Vagina (tissue), 2 donors: ENCODE results near the gene CD302. TPM values are rescaled to one million over a fixed set of nuclear protein-coding genes. Genes with fewer than 3 reads are reported as not detected.

Source experiments
- DNase-seq, 2 donors: peaks; one replicate each; pipeline ENCODE4 v3.0.0-alpha.2; 2017; ENCODE audit errors: extremely low spot score in 2 of 2
- H3K27ac ChIP-seq: fragments of 200-600 bp; sonication (generic); one replicate; pipeline ENCODE4 v1.5.1; 2019
- H3K27me3 ChIP-seq: fragments of 200-600 bp; sonication (generic); one replicate; pipeline ENCODE4 v1.5.1; 2019
- H3K36me3 ChIP-seq, 2 donors: fragments of 200-600 bp; sonication (generic); one replicate each; pipeline ENCODE4 v1.5.1; 2017 to 2019
- H3K4me1 ChIP-seq: fragments of 200-600 bp; sonication (generic); one replicate; pipeline ENCODE4 v1.5.1; 2019
- H3K4me3 ChIP-seq, 2 donors: fragments of 200-600 bp; sonication (generic); 1 replicate in 1 of 2; 2 replicates in 1 of 2; pipeline ENCODE4 v1.5.1; 2016 to 2019
- H3K9me3 ChIP-seq: fragments of 200-600 bp; sonication (generic); one replicate; pipeline ENCODE4 v1.5.1; 2019
- POLR2A ChIP-seq, 2 donors: fragments of 450-650 bp; IDR thresholded peaks; one replicate each; pipeline ENCODE4 v1.6.1; 2017; ENCODE audit warnings: antibody characterized with exemption in 2 of 2, mild to moderate bottlenecking in 2 of 2, moderate library complexity in 2 of 2
- POLR2AphosphoS5 ChIP-seq, 2 donors: sonication (generic); formaldehyde crosslinking; IDR thresholded peaks; one replicate each; pipeline ENCODE4 v1.9.0; 2017; ENCODE audit warnings: antibody characterized with exemption in 2 of 2, mild to moderate bottlenecking in 2 of 2, low read depth in 1 of 2; ENCODE audit not compliant: insufficient read depth in 1 of 2
- intact Hi-C: fragments of 100-400 bp; cut with DNase I; formaldehyde crosslinking; loops from one replicate; pipeline ENCODE4 v1.15.1; 2023
- total RNA-seq: library from RNA; depleted of rRNA; stranded (reverse); fragments of >200 nt; gene quantifications from one replicate; pipeline ENCODE4 v1.2.3, GENCODE V29; 2016
- TF ChIP-seq, protein P1 (sequence below), 3 experiments: fragments of 450-650 bp in 2 of 3; fragments of 200-600 bp in 1 of 3; sonication (generic) in 1 of 3; IDR thresholded peaks; one replicate each; pipeline ENCODE4 v1.5.1; 2017 to 2019; ENCODE audit warnings: antibody characterized with exemption in 3 of 3, mild to moderate bottlenecking in 2 of 3, moderate library complexity in 2 of 3

Gene CD302
- total RNA-seq, 1 donor from 2014 or later = 56.5 TPM

DNA sequence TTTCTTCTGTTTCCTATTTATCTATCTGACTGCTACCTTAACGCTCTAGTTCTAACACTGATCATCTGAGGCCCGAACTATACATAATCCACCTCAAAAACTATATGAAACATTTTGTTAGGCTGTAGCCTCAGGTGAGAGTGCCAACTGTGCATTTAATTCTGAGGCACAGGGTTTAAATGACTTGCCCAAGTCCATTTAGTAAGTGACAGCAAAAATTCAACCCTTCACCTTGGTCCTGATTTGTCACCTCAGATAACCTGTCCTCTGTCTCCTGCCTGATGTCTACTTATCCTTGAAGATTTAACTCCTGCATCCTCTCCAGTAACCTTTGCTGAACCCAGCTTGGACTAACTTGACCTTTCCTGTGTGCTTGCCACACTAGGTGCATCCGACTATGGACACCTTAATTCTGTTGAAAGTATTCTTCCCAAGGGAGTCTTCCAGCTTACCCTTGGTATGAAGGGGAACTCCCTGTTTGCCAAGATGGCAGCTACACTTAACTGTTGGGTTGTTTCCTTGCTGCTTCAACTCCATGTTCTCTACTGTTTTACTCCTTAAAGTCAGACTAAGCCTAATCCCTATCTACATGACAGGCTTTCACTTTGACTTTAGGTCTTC, 23.5 kb downstream of the CD302 start:
- intact Hi-C loops = no loop called here
- H3K4me1 ChIP-seq = no peaks in the 10 kb centered on the region
- H3K9me3 ChIP-seq = no peaks in the 10 kb centered on the region
- H3K4me3 ChIP-seq = no peak overlapping the region
- no peaks in the 10 kb centered on the region for H3K27me3 ChIP-seq
- no peak for TF ChIP-seq POLR2AphosphoS5 (IDR thresholded peaks at IDR 0.05; ENCODE audit: insufficient read depth in 1 of 2, low read depth in 1 of 2)
- TF ChIP-seq POLR2A (IDR thresholded peaks at IDR 0.05) = no peak
- TF ChIP-seq, protein P1, sequence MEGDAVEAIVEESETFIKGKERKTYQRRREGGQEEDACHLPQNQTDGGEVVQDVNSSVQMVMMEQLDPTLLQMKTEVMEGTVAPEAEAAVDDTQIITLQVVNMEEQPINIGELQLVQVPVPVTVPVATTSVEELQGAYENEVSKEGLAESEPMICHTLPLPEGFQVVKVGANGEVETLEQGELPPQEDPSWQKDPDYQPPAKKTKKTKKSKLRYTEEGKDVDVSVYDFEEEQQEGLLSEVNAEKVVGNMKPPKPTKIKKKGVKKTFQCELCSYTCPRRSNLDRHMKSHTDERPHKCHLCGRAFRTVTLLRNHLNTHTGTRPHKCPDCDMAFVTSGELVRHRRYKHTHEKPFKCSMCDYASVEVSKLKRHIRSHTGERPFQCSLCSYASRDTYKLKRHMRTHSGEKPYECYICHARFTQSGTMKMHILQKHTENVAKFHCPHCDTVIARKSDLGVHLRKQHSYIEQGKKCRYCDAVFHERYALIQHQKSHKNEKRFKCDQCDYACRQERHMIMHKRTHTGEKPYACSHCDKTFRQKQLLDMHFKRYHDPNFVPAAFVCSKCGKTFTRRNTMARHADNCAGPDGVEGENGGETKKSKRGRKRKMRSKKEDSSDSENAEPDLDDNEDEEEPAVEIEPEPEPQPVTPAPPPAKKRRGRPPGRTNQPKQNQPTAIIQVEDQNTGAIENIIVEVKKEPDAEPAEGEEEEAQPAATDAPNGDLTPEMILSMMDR (IDR thresholded peaks at IDR 0.05) = no peak
- no peak for DNase-seq
- no peaks in the 10 kb centered on the region for H3K36me3 ChIP-seq
- no peak overlapping the region for H3K27ac ChIP-seq

DNA sequence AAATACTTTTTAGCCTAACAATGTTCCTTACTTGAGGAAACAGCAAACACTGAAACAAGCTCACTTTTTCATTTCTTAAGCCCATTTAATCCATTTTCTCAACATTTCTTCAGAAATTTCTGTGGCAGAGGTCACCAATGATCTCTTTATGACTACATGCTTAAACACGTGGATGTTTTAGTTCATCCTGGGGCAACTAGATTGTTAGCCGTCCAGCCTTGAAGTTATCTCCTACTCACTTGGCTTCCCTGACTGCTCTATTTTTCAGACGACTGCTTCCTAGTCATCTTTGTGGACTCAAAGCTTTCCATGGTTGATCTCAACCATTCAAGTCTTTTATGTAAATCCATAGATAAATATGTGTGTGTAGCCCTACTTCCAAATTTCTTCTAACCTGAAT, 24.1 kb downstream of the CD302 start:
- no peak for TF ChIP-seq POLR2AphosphoS5 (IDR thresholded peaks at IDR 0.05; ENCODE audit: insufficient read depth in 1 of 2, low read depth in 1 of 2)
- TF ChIP-seq POLR2A (IDR thresholded peaks at IDR 0.05) = no peak
- TF ChIP-seq, protein P1 (IDR thresholded peaks at IDR 0.05) = no peak
- peaks cover 0 to 5% of the 10 kb centered on the region in 2 donors for H3K36me3 ChIP-seq
- no peaks in the 10 kb centered on the region for H3K4me1 ChIP-seq
- H3K27ac ChIP-seq = no peak overlapping the region
- no peaks in the 10 kb centered on the region for H3K27me3 ChIP-seq
- intact Hi-C loops = no loop called here
- no peaks in the 10 kb centered on the region for H3K9me3 ChIP-seq
- DNase-seq = no peak
- H3K4me3 ChIP-seq = no peak overlapping the region

DNA sequence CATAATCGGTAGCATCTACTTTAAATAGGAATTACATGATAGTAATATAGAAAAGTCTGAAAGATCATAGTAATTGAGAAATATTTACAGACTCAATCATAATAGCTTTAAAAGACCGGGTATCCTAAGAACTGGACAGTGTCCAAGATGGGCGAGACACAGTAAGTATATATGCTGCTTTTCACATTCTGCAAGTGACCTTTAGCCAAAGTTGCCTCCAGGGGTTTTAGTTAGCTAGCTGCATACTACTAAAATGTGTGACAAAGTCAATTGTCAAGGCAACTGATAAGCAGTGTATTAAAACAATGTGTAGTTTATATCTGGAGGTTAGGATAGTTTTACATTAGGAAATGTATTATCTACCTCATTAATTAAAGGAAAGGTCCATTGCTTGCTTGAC, 24.6 kb downstream of the CD302 start:
- TF ChIP-seq POLR2A (IDR thresholded peaks at IDR 0.05) = no peak
- TF ChIP-seq POLR2AphosphoS5 (IDR thresholded peaks at IDR 0.05; ENCODE audit: insufficient read depth in 1 of 2, low read depth in 1 of 2) = no peak
- TF ChIP-seq, protein P1 (IDR thresholded peaks at IDR 0.05) = no peak
- Histone ChIP-seq H3K27me3 (no peaks in the 10 kb centered on the region), H3K27ac (no peak overlapping the region), H3K4me3 (no peak overlapping the region), H3K9me3 (no peaks in the 10 kb centered on the region), H3K4me1 (no peaks in the 10 kb centered on the region), H3K36me3 (peaks cover 0 to 7% of the 10 kb centered on the region in 2 donors)
- intact Hi-C loops = no loop called here
- no peak for DNase-seq

DNA sequence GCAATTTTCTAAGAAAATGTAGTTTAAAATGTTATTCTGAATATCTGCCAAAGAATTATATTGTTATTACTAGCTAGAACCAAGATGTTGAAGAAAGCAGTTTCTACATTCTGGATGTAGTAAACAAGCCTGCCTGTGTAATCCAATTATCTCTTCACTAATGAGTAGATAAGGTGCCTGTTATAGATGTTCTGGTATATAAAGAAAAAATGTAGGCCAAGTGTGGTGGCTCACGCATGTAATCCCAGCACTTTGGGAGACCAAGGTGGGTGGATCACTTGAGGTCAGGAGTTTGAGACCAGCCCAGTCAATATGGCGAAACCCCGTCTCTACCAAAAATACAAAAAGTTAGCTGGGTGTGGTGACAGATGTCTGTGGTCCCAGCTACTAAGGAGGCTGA, 28.9 kb downstream of the CD302 start:
- peaks cover 0 to 15% of the 10 kb centered on the region in 2 donors for H3K36me3 ChIP-seq
- H3K27ac ChIP-seq = no peak overlapping the region
- no peaks in the 10 kb centered on the region for H3K4me1 ChIP-seq
- TF ChIP-seq POLR2AphosphoS5 (IDR thresholded peaks at IDR 0.05; ENCODE audit: insufficient read depth in 1 of 2, low read depth in 1 of 2) (no peak), POLR2A (IDR thresholded peaks at IDR 0.05) (no peak)
- H3K27me3 ChIP-seq = no peaks in the 10 kb centered on the region
- no peak for DNase-seq
- H3K4me3 ChIP-seq = no peak overlapping the region
- intact Hi-C loops = no loop called here
- H3K9me3 ChIP-seq = no peaks in the 10 kb centered on the region

DNA sequence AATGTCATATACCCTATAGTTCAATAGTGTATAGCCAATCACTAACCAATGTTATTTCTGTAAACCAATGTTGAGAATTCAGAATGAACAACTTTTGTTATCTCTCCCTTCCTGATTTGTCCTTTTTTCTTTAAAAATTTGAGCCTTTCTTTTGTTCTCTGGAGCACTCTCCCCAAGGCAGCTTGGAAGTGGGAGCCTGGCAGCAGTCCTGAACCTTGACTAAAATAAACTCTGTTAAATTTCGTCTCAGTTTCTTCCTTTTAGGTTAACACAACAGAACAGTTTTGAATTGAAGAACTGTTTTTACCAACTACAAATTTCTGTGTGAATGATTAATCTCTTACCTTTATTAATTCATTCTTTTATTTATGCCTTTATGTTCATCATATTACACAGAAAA, 35.9 kb downstream of the CD302 start:
- no peak for DNase-seq
- H3K27ac ChIP-seq = no peak overlapping the region
- H3K4me1 ChIP-seq = peaks cover 21% of the 10 kb centered on the region
- no peaks in the 10 kb centered on the region for H3K27me3 ChIP-seq
- H3K9me3 ChIP-seq = no peaks in the 10 kb centered on the region
- intact Hi-C loops = no loop called here
- peaks cover 0 to 38% of the 10 kb centered on the region in 2 donors for H3K36me3 ChIP-seq
- TF ChIP-seq POLR2A (IDR thresholded peaks at IDR 0.05) (no peak), POLR2AphosphoS5 (IDR thresholded peaks at IDR 0.05; ENCODE audit: insufficient read depth in 1 of 2, low read depth in 1 of 2) (no peak)
- TF ChIP-seq, protein P1 (IDR thresholded peaks at IDR 0.05) = no peak
- no peak overlapping the region for H3K4me3 ChIP-seq
